Panc1 (cell line): ENCODE measurements around the gene BFSP1.

Experiments used
- POLR2AphosphoS5 ChIP-seq: IDR thresholded peaks from 2 replicates; pipeline ENCODE4 v1.6.1; 2012; ENCODE audit warnings: mild to moderate bottlenecking, low read depth, low read length, moderate library complexity
- TF ChIP-seq, protein P1 (sequence below): fragments of 450-650 bp; IDR thresholded peaks from 2 replicates; pipeline ENCODE4 v1.5.1; 2017; ENCODE audit warnings: mild to moderate bottlenecking
- TF ChIP-seq, protein P2 (sequence below), 2 experiments: IDR thresholded peaks; 2 replicates each; pipeline ENCODE4 v1.6.1; 2011 to 2012; ENCODE audit warnings: low read depth in 2 of 2, control low read depth in 1 of 2, low read length in 1 of 2, mild to moderate bottlenecking in 1 of 2, moderate library complexity in 1 of 2; ENCODE audit not compliant: insufficient read depth in 1 of 2

DNA sequence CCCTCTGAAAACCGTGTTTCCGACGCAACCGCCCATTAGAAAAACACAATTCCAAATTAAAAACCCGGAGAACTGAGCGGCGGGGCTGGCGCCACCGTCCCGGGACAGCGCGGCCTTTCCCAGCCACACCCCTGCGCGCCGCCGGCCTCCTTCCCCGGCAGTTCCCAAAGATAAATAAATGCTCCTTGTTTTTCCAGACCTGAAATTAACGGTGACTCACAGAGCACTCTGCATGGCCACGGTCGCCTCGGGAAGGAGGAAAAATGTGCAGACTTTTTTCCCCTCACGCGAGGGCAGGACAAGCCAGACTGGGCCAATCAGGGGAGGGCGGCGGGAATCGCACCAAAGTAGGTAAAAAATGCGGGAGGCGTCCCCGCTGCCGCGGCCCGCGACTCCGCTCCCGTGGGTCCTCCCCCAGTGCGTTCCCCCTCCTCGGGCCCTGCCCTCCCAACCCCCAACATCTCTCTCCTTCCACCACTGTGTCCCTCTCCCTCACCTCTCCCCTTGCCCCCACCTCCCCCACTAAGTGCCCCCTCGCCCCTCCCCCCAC is 37.9 kb upstream of the BFSP1 start:
- TF ChIP-seq, protein P1, sequence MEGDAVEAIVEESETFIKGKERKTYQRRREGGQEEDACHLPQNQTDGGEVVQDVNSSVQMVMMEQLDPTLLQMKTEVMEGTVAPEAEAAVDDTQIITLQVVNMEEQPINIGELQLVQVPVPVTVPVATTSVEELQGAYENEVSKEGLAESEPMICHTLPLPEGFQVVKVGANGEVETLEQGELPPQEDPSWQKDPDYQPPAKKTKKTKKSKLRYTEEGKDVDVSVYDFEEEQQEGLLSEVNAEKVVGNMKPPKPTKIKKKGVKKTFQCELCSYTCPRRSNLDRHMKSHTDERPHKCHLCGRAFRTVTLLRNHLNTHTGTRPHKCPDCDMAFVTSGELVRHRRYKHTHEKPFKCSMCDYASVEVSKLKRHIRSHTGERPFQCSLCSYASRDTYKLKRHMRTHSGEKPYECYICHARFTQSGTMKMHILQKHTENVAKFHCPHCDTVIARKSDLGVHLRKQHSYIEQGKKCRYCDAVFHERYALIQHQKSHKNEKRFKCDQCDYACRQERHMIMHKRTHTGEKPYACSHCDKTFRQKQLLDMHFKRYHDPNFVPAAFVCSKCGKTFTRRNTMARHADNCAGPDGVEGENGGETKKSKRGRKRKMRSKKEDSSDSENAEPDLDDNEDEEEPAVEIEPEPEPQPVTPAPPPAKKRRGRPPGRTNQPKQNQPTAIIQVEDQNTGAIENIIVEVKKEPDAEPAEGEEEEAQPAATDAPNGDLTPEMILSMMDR, result no peak
- TF ChIP-seq, protein P2, sequence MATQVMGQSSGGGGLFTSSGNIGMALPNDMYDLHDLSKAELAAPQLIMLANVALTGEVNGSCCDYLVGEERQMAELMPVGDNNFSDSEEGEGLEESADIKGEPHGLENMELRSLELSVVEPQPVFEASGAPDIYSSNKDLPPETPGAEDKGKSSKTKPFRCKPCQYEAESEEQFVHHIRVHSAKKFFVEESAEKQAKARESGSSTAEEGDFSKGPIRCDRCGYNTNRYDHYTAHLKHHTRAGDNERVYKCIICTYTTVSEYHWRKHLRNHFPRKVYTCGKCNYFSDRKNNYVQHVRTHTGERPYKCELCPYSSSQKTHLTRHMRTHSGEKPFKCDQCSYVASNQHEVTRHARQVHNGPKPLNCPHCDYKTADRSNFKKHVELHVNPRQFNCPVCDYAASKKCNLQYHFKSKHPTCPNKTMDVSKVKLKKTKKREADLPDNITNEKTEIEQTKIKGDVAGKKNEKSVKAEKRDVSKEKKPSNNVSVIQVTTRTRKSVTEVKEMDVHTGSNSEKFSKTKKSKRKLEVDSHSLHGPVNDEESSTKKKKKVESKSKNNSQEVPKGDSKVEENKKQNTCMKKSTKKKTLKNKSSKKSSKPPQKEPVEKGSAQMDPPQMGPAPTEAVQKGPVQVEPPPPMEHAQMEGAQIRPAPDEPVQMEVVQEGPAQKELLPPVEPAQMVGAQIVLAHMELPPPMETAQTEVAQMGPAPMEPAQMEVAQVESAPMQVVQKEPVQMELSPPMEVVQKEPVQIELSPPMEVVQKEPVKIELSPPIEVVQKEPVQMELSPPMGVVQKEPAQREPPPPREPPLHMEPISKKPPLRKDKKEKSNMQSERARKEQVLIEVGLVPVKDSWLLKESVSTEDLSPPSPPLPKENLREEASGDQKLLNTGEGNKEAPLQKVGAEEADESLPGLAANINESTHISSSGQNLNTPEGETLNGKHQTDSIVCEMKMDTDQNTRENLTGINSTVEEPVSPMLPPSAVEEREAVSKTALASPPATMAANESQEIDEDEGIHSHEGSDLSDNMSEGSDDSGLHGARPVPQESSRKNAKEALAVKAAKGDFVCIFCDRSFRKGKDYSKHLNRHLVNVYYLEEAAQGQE (IDR thresholded peaks at IDR 0.05; ENCODE audit: insufficient read depth in 1 of 2, low read depth in 2 of 2, low read length in 1 of 2), result no peak
- peak; percentile 90 for TF ChIP-seq POLR2AphosphoS5
